ENCODE measurements around the gene WSB2. TPM values are rescaled to one million over a fixed set of nuclear protein-coding genes. Genes with fewer than 3 reads are reported as not detected.

Gene WSB2
- polyA plus RNA-seq, 1 donor from 2014 or later: 155 TPM

DNA sequence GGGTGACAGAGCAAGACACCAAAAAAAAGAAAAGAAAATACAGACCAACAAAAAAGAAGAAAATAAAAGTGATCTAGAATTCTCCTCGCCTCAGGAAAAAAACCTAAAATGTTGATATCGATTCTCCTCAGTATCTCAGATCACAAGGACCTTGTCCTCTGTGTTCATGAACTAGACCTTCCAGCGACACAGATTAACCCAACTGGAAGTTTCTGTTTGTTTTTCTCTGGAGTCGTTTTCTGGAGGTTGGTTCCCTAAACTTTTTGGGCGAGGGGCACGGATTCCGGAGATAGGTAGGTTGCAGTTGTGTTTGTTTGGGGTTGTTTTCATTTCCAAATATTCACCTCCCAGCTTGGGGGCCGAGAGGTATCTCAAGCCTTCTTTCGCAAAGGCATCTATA is 45.0 kb downstream of the WSB2 start:
- Histone ChIP-seq H3F3A (ENCODE audit: insufficient read depth, low read length, poor library complexity, severe bottlenecking) (no peaks in the 10 kb centered on the region), H4K20me1 (ENCODE audit: insufficient read depth) (no peaks in the 10 kb centered on the region), H2AFZ (ENCODE audit: low read depth, low read length) (peak overlapping the region; percentile 41), H3K9me2 (ENCODE audit: insufficient read depth, low read length) (no peaks in the 10 kb centered on the region), H3K4me3 (ENCODE audit: low read length) (peak overlapping the region; percentile 96), H3K36me3 (ENCODE audit: insufficient read depth, low read length) (no peaks in the 10 kb centered on the region), H3K79me2 (replicated peaks; ENCODE audit: insufficient read depth, low read length) (peaks cover 15% of the 10 kb centered on the region), H3K4me2 (ENCODE audit: low read length) (peak overlapping the region; percentile 90), H3K9ac (ENCODE audit: low read length) (peak overlapping the region; percentile 51), H3K27me3 (ENCODE audit: insufficient read depth, low read depth, low read length) (no peaks in the 10 kb centered on the region), H3K27ac (ENCODE audit: low read length) (peak overlapping the region; percentile 68), H3K9me3 (ENCODE audit: low read length) (no peaks in the 10 kb centered on the region)
- TF ChIP-seq, protein P1, sequence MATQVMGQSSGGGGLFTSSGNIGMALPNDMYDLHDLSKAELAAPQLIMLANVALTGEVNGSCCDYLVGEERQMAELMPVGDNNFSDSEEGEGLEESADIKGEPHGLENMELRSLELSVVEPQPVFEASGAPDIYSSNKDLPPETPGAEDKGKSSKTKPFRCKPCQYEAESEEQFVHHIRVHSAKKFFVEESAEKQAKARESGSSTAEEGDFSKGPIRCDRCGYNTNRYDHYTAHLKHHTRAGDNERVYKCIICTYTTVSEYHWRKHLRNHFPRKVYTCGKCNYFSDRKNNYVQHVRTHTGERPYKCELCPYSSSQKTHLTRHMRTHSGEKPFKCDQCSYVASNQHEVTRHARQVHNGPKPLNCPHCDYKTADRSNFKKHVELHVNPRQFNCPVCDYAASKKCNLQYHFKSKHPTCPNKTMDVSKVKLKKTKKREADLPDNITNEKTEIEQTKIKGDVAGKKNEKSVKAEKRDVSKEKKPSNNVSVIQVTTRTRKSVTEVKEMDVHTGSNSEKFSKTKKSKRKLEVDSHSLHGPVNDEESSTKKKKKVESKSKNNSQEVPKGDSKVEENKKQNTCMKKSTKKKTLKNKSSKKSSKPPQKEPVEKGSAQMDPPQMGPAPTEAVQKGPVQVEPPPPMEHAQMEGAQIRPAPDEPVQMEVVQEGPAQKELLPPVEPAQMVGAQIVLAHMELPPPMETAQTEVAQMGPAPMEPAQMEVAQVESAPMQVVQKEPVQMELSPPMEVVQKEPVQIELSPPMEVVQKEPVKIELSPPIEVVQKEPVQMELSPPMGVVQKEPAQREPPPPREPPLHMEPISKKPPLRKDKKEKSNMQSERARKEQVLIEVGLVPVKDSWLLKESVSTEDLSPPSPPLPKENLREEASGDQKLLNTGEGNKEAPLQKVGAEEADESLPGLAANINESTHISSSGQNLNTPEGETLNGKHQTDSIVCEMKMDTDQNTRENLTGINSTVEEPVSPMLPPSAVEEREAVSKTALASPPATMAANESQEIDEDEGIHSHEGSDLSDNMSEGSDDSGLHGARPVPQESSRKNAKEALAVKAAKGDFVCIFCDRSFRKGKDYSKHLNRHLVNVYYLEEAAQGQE (IDR thresholded peaks at IDR 0.05; ENCODE audit: borderline replicate concordance): no peak
- TF ChIP-seq, protein P2, sequence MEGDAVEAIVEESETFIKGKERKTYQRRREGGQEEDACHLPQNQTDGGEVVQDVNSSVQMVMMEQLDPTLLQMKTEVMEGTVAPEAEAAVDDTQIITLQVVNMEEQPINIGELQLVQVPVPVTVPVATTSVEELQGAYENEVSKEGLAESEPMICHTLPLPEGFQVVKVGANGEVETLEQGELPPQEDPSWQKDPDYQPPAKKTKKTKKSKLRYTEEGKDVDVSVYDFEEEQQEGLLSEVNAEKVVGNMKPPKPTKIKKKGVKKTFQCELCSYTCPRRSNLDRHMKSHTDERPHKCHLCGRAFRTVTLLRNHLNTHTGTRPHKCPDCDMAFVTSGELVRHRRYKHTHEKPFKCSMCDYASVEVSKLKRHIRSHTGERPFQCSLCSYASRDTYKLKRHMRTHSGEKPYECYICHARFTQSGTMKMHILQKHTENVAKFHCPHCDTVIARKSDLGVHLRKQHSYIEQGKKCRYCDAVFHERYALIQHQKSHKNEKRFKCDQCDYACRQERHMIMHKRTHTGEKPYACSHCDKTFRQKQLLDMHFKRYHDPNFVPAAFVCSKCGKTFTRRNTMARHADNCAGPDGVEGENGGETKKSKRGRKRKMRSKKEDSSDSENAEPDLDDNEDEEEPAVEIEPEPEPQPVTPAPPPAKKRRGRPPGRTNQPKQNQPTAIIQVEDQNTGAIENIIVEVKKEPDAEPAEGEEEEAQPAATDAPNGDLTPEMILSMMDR (IDR thresholded peaks at IDR 0.05; ENCODE audit: poor library complexity, severe bottlenecking): no peak
- TF ChIP-seq RAD21 (conservative IDR thresholded peaks at IDR 0.05) (no peak), EP300 (conservative IDR thresholded peaks at IDR 0.05; ENCODE audit: poor library complexity, severe bottlenecking) (no peak), POLR2AphosphoS5 (IDR thresholded peaks at IDR 0.05) (no peak), MXI1 (conservative IDR thresholded peaks at IDR 0.05; ENCODE audit: poor library complexity, severe bottlenecking) (no peak), SMC3 (conservative IDR thresholded peaks at IDR 0.05; ENCODE audit: poor library complexity) (no peak), TAF1 (IDR thresholded peaks at IDR 0.05; ENCODE audit: low read depth) (no peak), EZH2 (IDR thresholded peaks at IDR 0.05; ENCODE audit: borderline replicate concordance, insufficient read depth, low read length, poor library complexity, severe bottlenecking) (no peak)

DNA sequence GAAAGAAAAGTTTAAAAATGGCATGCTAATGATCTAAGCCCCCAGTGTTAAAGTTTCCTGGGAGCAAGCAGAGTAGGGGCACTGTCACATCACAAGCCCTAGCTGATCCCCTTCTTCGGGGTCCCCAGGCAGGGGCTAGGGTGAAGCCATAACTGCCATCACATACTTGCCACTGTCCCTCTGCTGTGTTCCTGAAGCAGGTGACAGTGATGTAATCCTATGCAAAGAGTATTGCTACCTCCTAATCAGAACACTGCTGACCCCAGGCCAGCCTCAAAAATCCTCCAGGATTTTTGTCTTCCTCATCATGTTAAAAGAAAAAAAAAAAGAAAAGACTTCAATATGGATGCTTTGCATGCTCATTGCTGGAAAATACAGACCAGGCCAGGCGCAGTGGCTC is 45.7 kb downstream of the WSB2 start:
- Histone ChIP-seq H3F3A (ENCODE audit: insufficient read depth, low read length, poor library complexity, severe bottlenecking) (no peaks in the 10 kb centered on the region), H2AFZ (ENCODE audit: low read depth, low read length) (no peak overlapping the region), H3K9ac (ENCODE audit: low read length) (no peak overlapping the region), H3K4me2 (ENCODE audit: low read length) (no peak overlapping the region), H3K36me3 (ENCODE audit: insufficient read depth, low read length) (no peaks in the 10 kb centered on the region), H3K27ac (ENCODE audit: low read length) (no peak overlapping the region), H3K9me3 (ENCODE audit: low read length) (no peaks in the 10 kb centered on the region), H3K27me3 (ENCODE audit: insufficient read depth, low read depth, low read length) (no peaks in the 10 kb centered on the region), H3K9me2 (ENCODE audit: insufficient read depth, low read length) (no peaks in the 10 kb centered on the region), H4K20me1 (ENCODE audit: insufficient read depth) (no peaks in the 10 kb centered on the region), H3K79me2 (replicated peaks; ENCODE audit: insufficient read depth, low read length) (peaks cover 15% of the 10 kb centered on the region), H3K4me3 (ENCODE audit: low read length) (no peak overlapping the region)
- no peak for TF ChIP-seq POLR2AphosphoS5 (IDR thresholded peaks at IDR 0.05)
- TF ChIP-seq, protein P1 (IDR thresholded peaks at IDR 0.05; ENCODE audit: borderline replicate concordance): no peak
- TF ChIP-seq SMC3 (conservative IDR thresholded peaks at IDR 0.05; ENCODE audit: poor library complexity): no peak
- TF ChIP-seq RAD21 (conservative IDR thresholded peaks at IDR 0.05): no peak
